ENCODE measurements around the gene TPSD1. TPM values are rescaled to one million over a fixed set of nuclear protein-coding genes. Genes with fewer than 3 reads are reported as not detected.

The TPSD1 gene
- total RNA-seq, 4 donors from 2014 or later: 0.52 to 2.8 TPM; not detected in 2

DNA sequence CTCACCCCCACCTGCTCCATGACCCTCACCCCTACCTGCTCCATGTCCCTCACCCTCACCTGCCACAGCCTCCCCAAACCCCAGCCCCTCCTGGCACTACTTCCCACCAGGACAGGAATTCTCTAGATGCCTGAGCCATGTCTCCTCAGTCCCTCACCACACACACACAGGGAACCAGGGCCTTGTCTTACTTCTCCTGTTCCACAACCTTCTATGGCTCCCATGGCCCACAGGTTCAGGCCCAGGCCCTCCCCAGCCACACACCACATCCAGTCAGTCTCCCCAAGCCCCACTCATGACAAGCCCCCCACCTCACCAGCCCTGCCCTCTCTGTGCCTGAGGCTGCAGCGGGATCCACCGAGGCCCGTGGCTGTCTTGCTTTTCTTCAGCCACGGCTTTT is 50.5 kb downstream of the TPSD1 start:
- Histone ChIP-seq H3K36me3 (no peaks in the 10 kb centered on the region), H3K4me3 (no peak overlapping the region), H3K4me1 (peaks cover 0 to 12% of the 10 kb centered on the region in 2 donors), H3K9me3 (no peaks in the 10 kb centered on the region), H3K27ac (no peak overlapping the region), H3K27me3 (peaks cover 0 to under 1% of the 10 kb centered on the region in 2 donors)
- DNase-seq: no peak
- intact Hi-C loops (cut with DNase I; ENCODE audit: low total_unique reads): no loop called here
- TF ChIP-seq POLR2A (IDR thresholded peaks at IDR 0.05) (no peak), CTCF (IDR thresholded peaks at IDR 0.05) (no peak)

GRCh38 chr16:1308036-1308976 is 52.4 kb downstream of the TPSD1 start:
- H3K4me1 ChIP-seq: peaks cover 0 to 31% of the 10 kb centered on the region in 2 donors
- DNase-seq: peak in 1 of 2 donors; percentile 28
- intact Hi-C loops (cut with DNase I; ENCODE audit: low total_unique reads): no loop called here
- H3K27ac ChIP-seq: peak overlapping the region; percentile 100
- no peaks in the 10 kb centered on the region for H3K9me3 ChIP-seq
- TF ChIP-seq POLR2A (IDR thresholded peaks at IDR 0.05): no peak
- no peak for TF ChIP-seq CTCF (IDR thresholded peaks at IDR 0.05)
- no peaks in the 10 kb centered on the region for H3K27me3 ChIP-seq
- H3K36me3 ChIP-seq: no peaks in the 10 kb centered on the region
- peak overlapping the region; percentile 40 to 86 for H3K4me3 ChIP-seq

Other genes starting within 250 kb of the TPSD1 start
- not detected for gene SSTR5, start 183.3 kb upstream of the TPSD1 start, total RNA-seq
- not detected for gene C1QTNF8, start 159.8 kb upstream of the TPSD1 start, total RNA-seq
- gene CACNA1H, start 103.0 kb upstream of the TPSD1 start, total RNA-seq: 10 to 100 TPM in 3 of 4 donors, 1 to 10 TPM in 1; 6.8 to 94.5 (median 27.6) TPM
- gene TPSG1, start 30.8 kb upstream of the TPSD1 start, total RNA-seq: 1 to 10 TPM in 1 of 4 donors, not detected in 3; 1.5 TPM
- gene TPSB2, start 25.9 kb upstream of the TPSD1 start, total RNA-seq: 100 to 1,000 TPM in 1 of 4 donors, 10 to 100 TPM in 2, 1 to 10 TPM in 1; 4.1 to 108 (median 29.0) TPM
- 10 to 100 TPM in 3 of 4 donors, 1 to 10 TPM in 1; 3.9 to 96.2 (median 14.2) TPM for gene TPSAB1, start 15.4 kb upstream of the TPSD1 start, total RNA-seq
- gene UBE2I, start 53.6 kb downstream of the TPSD1 start, total RNA-seq: 100 to 1,000 TPM in 1 of 4 donors, 10 to 100 TPM in 3; 25.9 to 133 (median 63.0) TPM
- gene BAIAP3, start 77.6 kb downstream of the TPSD1 start, total RNA-seq: 1 to 10 TPM in 3 of 4 donors, under 1 TPM in 1; 0.59 to 5.5 (median 3.5) TPM
- gene TSR3, start 95.8 kb downstream of the TPSD1 start, total RNA-seq: 100 to 1,000 TPM in 1 of 4 donors, 10 to 100 TPM in 3; 15.9 to 101 (median 30.8) TPM
- gene GNPTG, start 95.9 kb downstream of the TPSD1 start, total RNA-seq: 10 to 100 TPM; 28.4 to 95.9 (median 48.6) TPM
- gene UNKL, start 158.6 kb downstream of the TPSD1 start, total RNA-seq: 10 to 100 TPM; 13.5 to 63.3 (median 27.6) TPM
- gene UQCC4, start 164.7 kb downstream of the TPSD1 start, total RNA-seq: 10 to 100 TPM in 3 of 4 donors, 1 to 10 TPM in 1; 8.0 to 90.2 (median 21.4) TPM
- not detected for gene PERCC1, start 175.0 kb downstream of the TPSD1 start, total RNA-seq
- 1 to 10 TPM in 1 of 4 donors, under 1 TPM in 2, not detected in 1; 0.48 to 5.3 (median 0.51) TPM for gene CCDC154, start 188.5 kb downstream of the TPSD1 start, total RNA-seq
- 100 to 1,000 TPM in 1 of 4 donors, 10 to 100 TPM in 3; 21.5 to 145 (median 57.2) TPM for gene CLCN7, start 219.0 kb downstream of the TPSD1 start, total RNA-seq
- gene PTX4, start 232.9 kb downstream of the TPSD1 start, total RNA-seq: under 1 TPM in 2 of 4 donors, not detected in 2; 0.28 to 0.52 TPM
- gene TELO2, start 237.3 kb downstream of the TPSD1 start, total RNA-seq: 10 to 100 TPM in 3 of 4 donors, 1 to 10 TPM in 1; 4.9 to 59.1 (median 39.0) TPM

Measured in uterus (tissue), 4 donors.